Embryonic facial prominence (tissue), 1 donor: ENCODE measurements around the gene TSPAN3.

Experiments
- DNase-seq: peaks from one replicate; pipeline ENCODE4 v3.0.0-alpha.2; 2016; ENCODE audit errors: extremely low spot score

Gene TSPAN3

GRCh38 chr15:77084436-77084835, 13.5 kb upstream of the TSPAN3 start:
- DNase-seq: no peak

- no peak for DNase-seq
These were observed 12.7 kb upstream of the TSPAN3 start for GRCh38 chr15:77083381-77084160.

- DNase-seq: no peak
These were observed 11.1 kb upstream of the TSPAN3 start for GRCh38 chr15:77081971-77082370.

- no peak for DNase-seq
These were observed 5.5 kb upstream of the TSPAN3 start for GRCh38 chr15:77076323-77076915.

GRCh38 chr15:77075528-77075927, 4.6 kb upstream of the TSPAN3 start:
- DNase-seq: no peak

GRCh38 chr15:77074350-77074749, 3.4 kb upstream of the TSPAN3 start:
- DNase-seq: no peak

- no peak for DNase-seq
These were observed 655 bp upstream of the TSPAN3 start for GRCh38 chr15:77071305-77072223.

GRCh38 chr15:77070180-77070494, 772 bp downstream of the TSPAN3 start:
- no peak for DNase-seq

GRCh38 chr15:77069521-77070121, 1.3 kb downstream of the TSPAN3 start:
- no peak for DNase-seq

- DNase-seq: no peak
These were observed 2.3 kb downstream of the TSPAN3 start for GRCh38 chr15:77068633-77069032.

GRCh38 chr15:77067691-77068367, 3.1 kb downstream of the TSPAN3 start:
- no peak for DNase-seq

- DNase-seq: no peak
These were observed 3.8 kb downstream of the TSPAN3 start for GRCh38 chr15:77066971-77067690.

- DNase-seq: no peak
These were observed 6.2 kb downstream of the TSPAN3 start for GRCh38 chr15:77064539-77065308.

- DNase-seq: no peak
These were observed 6.8 kb downstream of the TSPAN3 start for GRCh38 chr15:77064063-77064462.

- DNase-seq: no peak
These were observed 7.7 kb downstream of the TSPAN3 start for GRCh38 chr15:77063249-77063648.

- no peak for DNase-seq
These were observed 10.4 kb downstream of the TSPAN3 start for GRCh38 chr15:77060546-77060945.

- DNase-seq: no peak
These were observed 11.0 kb downstream of the TSPAN3 start for GRCh38 chr15:77059786-77060361.

- DNase-seq: no peak
These were observed 12.4 kb downstream of the TSPAN3 start for GRCh38 chr15:77058468-77058867.

- no peak for DNase-seq
These were observed 13.2 kb downstream of the TSPAN3 start for GRCh38 chr15:77057685-77058084.

GRCh38 chr15:77057072-77057471, 13.8 kb downstream of the TSPAN3 start:
- DNase-seq: no peak
